Fibroblast of pulmonary artery (primary cell): ENCODE data around the gene STX18.

Experiments used
- DNase-seq: peaks from one replicate; pipeline ENCODE4 v3.0.0-alpha.2; 2010; ENCODE audit warnings: low read depth
- H3K4me3 ChIP-seq: replicated peaks from 2 replicates; pipeline ENCODE4 v1.5.1; 2011; ENCODE audit warnings: low read depth, mild to moderate bottlenecking, control low read depth, low read length, moderate library complexity
- TF ChIP-seq, protein P1 (sequence below): IDR thresholded peaks from 2 replicates; pipeline ENCODE4 v1.5.1; 2011; ENCODE audit warnings: mild to moderate bottlenecking, control low read depth, low read length, inconsistent platforms; ENCODE audit errors: missing control alignments

Gene STX18

DNA sequence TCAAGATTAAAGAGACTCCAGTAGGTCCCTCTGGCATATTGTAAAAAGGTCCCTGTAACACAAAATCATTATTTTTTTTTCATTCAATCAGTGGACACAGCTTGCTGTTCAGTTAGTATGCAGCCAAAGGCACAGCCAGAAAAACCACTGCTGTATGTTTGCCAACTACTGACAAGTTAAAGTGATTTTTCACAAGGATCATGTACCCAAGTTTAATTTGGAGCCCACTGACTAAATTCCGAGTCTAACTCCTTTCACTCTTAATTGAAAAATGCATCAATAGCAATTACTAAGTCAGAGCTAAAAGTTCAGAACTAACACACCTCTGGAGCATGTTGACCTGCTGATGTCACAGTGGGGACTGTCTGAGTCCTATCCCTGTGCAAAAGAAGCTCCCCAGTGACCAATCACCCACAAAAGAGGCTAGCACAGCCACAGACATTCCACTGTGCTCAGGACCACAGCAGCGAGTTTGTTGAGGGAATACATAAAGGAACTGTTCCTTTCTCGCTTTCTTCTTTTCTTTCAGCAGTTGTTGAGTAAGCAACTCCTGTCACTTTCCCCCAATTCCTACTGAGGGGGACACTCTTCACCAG, 60.4 kb downstream of the STX18 start:
- H3K4me3 ChIP-seq = no peak overlapping the region
- no peak for DNase-seq
- TF ChIP-seq, protein P1, sequence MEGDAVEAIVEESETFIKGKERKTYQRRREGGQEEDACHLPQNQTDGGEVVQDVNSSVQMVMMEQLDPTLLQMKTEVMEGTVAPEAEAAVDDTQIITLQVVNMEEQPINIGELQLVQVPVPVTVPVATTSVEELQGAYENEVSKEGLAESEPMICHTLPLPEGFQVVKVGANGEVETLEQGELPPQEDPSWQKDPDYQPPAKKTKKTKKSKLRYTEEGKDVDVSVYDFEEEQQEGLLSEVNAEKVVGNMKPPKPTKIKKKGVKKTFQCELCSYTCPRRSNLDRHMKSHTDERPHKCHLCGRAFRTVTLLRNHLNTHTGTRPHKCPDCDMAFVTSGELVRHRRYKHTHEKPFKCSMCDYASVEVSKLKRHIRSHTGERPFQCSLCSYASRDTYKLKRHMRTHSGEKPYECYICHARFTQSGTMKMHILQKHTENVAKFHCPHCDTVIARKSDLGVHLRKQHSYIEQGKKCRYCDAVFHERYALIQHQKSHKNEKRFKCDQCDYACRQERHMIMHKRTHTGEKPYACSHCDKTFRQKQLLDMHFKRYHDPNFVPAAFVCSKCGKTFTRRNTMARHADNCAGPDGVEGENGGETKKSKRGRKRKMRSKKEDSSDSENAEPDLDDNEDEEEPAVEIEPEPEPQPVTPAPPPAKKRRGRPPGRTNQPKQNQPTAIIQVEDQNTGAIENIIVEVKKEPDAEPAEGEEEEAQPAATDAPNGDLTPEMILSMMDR = no peak

DNA sequence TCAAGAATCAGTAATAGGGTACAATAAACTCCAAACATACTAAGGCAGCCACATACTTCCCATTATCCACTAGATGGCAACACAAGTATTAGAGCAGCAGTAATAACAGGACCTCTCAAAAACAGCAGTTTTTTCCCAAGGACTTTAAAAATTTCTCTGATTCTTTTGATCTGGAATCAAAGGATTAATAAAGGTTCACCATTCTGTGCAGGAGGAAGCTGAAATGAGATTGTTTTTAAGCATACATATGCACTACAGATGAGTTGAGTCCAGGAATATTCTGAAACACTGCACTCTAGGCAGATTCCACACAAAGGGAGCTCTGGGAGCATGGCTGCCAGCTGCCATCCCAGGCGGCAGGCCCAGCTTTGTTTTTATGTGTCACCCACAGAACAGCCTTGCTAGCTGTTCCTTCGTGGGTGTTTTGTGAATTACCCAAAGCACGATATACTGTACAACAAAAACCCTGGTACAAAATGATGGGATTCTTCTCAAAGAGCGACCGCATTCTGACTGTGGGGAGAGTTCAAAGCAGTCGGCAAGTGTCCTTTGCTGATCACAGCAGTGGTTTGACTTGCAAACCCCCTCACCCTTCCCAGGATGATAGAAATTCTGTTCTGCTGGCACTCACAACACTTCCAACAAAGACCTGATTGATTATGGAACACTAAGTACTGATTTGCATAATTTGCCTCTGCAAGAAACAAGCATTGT, 61.0 kb downstream of the STX18 start:
- TF ChIP-seq, protein P1 = peak; percentile 69
- peak; percentile 38 for DNase-seq
- no peak overlapping the region for H3K4me3 ChIP-seq

- H3K4me3 ChIP-seq = no peak overlapping the region
- TF ChIP-seq, protein P1 = no peak
- no peak for DNase-seq
Measured at GRCh38 chr4:4480205-4480604, 61.6 kb downstream of the STX18 start.

DNA sequence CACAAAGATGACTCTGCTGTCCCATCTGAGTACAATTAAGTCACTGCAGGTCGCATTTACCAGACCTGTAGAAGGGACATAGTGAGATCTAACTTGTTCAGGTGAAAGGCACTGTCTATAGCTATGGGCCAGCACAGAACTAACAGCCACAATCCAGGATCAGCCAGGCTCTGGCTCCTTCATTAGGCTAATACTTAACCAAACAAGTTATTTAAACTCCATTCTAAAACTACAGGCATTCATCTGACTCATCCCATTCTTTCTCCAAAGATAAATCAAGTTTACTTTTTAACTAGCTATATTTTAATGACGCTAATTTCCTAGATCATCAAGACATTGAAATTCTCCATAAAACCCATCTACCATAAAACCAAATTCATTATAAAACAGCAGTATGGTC, 62.5 kb downstream of the STX18 start:
- no peak for DNase-seq
- no peak overlapping the region for H3K4me3 ChIP-seq
- TF ChIP-seq, protein P1 = no peak

DNA sequence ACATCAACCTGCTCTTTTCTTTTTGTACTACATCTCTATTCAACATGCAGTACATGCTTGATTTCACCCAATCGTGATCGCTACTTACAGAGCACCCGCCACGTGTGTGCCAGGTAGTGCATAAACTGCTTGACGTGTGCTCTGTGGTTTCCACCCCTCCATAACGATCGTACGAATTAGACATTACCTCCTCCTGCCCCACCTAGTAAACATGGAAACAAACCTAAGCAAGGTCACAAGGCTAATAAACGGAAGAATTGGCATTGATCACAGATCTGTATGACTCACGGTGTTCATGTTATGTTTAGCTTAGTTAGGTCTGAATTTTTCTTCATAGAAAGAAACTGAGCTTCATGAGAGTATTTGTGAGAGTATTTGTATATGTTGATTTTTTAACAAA, 64.1 kb downstream of the STX18 start:
- H3K4me3 ChIP-seq = no peak overlapping the region
- no peak for DNase-seq
- TF ChIP-seq, protein P1 = no peak

GRCh38 chr4:4477391-4477790, 64.5 kb downstream of the STX18 start:
- TF ChIP-seq, protein P1 = no peak
- no peak for DNase-seq
- no peak overlapping the region for H3K4me3 ChIP-seq

- no peak for DNase-seq
- H3K4me3 ChIP-seq = no peak overlapping the region
- TF ChIP-seq, protein P1 = no peak
Measured at GRCh38 chr4:4474476-4474875, 67.4 kb downstream of the STX18 start.
